Activated CD4-positive, CD25-positive, alpha-beta regulatory T cell treated with anti-CD3 and anti-CD28 coated beads, Interleukin-2, amount 50 U/mL, for 16 hours (primary cell): ENCODE data around the gene CACNA1D.

Source experiments
- DNase-seq: peaks from one replicate; pipeline ENCODE4 v3.0.0-alpha.2; 2020; ENCODE audit warnings: low read depth, low spot score

CACNA1D gene

DNA sequence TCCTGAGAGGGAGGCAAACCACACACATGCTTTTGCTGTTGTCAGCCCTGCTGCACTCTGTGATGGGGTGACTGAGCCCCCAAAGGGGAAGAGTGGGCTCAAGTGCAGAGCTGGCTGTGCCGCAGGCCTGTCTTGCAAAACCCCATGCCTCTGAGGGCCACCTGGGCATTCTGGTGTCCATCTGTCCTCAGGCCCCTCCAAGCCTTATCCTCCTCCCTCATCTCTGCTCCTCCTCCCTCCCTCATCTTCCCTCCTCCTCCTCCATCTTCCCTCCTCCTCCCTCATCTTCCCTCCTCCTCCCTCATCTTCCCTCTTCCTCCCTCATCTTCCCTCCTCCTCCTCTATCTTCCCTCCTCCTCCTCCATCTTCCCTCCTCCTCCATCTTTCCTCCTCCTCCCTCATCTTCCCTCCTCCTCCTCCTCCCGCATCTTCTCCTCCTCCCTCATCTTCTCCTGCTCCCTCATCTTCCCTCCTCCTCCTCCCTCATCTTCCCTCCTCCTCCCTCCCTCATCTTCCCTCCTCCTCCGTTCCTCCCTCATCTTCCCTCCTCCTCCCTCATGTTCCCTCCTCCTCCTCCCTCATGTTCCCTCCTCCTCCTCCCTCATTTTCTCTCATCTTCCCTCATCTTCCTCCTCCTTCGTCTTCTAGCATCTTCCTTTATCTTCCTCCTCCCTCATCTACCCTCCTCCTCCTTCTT is 311.2 kb downstream of the CACNA1D start:
- DNase-seq = no peak

DNA sequence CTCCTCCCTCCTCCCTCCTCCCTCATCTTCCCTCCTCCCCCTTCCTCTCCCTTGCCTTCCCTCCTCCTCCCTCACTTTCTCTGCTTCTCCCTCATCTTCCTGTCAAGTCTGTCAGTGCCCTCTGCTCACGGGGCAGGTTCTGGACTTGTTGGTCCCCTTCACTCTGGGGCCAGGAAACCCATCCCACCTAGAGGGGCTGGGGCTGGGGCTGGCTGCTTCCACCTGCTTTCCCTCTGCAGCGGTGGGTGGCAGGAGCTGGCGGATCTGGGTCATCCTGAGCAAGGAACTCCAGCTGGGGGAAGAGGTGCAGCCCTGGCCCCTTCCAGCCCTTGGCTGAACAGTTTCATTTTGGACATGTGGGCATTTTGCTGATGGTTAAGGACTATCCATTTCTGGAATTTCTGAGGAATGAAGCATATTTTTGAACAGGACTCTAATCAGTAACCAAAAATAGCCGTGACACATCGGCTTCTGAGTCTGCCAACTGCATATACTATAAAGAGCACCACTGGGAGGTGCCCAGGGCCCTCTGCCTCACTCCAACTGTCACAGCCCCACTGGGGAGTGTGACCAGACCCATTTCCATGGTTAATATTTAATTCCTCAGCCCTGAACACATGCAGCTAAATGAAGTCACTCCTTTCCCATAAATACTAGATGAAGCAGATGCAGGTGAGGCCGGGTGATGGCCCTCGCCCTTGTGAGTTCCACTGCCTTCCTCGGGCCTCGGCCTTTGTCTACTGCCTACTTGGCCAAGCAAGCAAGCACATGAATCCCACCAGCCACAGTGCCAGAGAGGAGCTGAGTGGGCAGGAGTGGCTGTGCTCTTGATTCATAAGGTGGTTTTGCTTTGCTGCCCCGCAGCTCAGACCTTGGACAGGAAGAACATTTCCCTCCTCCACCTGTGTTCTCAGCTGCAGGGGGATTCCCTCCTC is 312.0 kb downstream of the CACNA1D start:
- DNase-seq = no peak

DNA sequence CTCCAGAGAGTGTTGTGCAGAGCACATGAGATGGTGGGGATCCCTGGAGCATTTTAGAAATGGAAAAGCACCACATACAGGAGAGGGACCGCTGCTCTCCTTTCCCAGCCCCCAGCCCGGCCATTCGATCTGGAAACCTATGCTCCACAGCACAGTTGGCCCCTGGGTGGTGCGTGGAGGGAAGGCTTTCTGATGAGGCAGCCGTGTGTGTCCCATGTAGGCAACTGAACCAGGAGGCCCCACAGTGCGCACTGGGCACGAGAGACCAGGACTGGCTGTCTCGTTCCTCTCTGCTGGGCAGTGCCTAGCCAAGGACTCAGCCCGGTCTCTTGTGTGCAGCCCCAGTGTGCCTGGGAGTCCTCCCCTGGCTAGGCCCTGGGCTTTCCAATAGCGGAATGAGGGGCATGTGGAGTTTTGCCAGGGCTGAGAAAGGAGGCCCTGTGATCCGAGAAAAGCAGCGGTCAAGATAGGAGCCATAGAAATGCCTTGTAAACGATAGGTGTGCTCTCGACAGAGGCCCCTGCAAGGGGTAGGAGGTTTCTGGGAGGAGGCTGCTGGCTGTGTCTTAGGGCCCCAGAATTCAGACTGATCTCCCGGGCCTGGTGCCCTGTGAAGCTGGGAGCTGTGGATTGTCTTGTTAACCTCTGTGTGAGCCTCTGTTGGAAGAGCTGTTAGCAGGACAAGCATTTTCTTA is 312.9 kb downstream of the CACNA1D start:
- no peak for DNase-seq

DNA sequence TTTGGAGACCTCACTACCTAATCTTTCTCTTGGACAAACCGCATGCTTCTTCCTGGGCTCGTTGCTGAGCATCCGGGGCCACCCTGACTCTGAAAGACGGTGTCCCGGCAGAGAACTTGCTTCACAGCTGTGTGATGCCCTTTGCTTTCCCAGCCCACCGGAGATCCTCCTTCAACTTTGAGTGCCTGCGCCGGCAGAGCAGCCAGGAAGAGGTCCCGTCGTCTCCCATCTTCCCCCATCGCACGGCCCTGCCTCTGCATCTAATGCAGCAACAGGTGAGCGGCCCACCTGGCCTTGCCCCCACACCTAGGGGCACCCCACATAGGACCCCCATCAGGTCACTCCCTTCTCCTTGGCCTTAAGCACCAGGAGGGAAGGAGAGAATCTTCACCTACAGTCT is 314.1 kb downstream of the CACNA1D start:
- DNase-seq = no peak

DNA sequence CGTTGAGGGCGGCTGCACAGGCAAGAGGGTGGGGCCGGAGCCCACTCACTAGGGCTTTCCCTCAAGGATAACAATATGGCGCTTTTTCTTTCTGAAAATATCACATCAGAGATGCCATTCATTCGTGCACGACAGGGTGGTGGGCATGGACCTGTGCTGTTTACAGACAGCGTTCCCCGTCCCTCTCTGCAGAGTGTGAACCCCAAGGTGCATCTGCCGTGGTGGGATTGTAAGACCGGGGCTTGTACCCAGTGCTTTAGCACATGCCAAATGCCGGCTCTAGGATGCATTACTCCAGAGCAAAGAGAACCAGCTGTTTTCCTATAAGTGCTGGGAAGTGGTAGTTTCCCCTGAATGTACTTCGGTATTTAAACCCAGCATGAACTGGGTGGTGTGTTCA is 314.9 kb downstream of the CACNA1D start:
- no peak for DNase-seq

DNA sequence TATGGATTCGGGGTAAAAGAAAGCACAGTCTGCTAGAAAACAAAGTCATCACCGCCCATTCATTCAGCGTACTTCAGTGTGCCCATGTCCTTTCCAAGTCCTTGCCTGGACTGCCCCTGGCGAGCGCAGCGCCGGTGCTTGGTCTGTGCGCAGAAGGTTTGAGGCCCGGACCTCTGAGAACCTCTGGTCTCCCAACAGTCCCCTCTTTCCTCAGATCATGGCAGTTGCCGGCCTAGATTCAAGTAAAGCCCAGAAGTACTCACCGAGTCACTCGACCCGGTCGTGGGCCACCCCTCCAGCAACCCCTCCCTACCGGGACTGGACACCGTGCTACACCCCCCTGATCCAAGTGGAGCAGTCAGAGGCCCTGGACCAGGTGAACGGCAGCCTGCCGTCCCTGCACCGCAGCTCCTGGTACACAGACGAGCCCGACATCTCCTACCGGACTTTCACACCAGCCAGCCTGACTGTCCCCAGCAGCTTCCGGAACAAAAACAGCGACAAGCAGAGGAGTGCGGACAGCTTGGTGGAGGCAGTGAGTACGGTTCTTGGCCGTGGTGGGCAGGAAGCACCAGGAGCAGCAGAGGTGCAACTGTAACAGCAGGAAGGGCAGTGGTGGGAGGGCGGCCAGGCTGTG is 315.5 kb downstream of the CACNA1D start:
- DNase-seq = no peak

DNA sequence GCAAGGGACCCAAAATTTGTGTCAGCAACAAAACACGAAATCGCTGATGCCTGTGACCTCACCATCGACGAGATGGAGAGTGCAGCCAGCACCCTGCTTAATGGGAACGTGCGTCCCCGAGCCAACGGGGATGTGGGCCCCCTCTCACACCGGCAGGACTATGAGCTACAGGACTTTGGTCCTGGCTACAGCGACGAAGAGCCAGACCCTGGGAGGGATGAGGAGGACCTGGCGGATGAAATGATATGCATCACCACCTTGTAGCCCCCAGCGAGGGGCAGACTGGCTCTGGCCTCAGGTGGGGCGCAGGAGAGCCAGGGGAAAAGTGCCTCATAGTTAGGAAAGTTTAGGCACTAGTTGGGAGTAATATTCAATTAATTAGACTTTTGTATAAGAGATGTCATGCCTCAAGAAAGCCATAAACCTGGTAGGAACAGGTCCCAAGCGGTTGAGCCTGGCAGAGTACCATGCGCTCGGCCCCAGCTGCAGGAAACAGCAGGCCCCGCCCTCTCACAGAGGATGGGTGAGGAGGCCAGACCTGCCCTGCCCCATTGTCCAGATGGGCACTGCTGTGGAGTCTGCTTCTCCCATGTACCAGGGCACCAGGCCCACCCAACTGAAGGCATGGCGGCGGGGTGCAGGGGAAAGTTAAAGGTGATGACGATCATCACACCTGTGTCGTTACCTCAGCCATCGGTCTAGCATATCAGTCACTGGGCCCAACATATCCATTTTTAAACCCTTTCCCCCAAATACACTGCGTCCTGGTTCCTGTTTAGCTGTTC is 316.9 kb downstream of the CACNA1D start:
- no peak for DNase-seq

DNA sequence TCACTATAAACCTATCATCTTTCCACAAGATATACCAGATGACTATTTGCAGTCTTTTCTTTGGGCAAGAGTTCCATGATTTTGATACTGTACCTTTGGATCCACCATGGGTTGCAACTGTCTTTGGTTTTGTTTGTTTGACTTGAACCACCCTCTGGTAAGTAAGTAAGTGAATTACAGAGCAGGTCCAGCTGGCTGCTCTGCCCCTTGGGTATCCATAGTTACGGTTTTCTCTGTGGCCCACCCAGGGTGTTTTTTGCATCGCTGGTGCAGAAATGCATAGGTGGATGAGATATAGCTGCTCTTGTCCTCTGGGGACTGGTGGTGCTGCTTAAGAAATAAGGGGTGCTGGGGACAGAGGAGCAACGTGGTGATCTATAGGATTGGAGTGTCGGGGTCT is 318.0 kb downstream of the CACNA1D start:
- DNase-seq = no peak

DNA sequence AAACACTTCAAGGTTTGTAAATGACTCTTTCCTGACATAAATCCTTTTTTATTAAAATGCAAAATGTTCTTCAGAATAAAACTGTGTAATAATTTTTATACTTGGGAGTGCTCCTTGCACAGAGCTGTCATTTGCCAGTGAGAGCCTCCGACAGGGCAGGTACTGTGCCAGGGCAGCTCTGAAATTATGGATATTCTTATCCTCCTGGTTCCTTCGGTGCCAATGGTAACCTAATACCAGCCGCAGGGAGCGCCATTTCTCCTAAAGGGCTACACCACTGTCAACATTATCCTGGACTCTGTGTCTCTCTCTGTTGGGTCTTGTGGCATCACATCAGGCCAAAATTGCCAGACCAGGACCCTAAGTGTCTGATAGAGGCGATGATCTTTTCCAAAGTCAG is 318.8 kb downstream of the CACNA1D start:
- DNase-seq = no peak

DNA sequence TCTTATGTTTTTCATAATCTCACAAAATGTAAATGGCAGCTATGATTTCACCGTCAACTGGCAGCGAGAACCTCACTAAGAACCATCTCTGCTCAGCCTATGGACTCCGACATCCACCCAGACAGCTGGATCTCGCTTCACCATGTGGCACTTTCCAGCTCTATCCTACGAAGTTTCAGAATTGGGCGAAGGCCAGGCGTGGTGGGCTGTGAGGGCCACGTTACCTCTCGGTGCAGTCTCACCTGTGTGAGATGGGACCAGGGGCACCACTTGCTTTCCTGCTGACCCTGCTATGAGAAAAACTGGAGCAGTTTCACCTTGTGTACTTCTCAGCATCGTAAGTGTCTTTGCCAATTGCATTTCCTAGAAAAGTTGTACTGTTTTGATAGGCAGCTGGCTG is 319.5 kb downstream of the CACNA1D start:
- no peak for DNase-seq

DNA sequence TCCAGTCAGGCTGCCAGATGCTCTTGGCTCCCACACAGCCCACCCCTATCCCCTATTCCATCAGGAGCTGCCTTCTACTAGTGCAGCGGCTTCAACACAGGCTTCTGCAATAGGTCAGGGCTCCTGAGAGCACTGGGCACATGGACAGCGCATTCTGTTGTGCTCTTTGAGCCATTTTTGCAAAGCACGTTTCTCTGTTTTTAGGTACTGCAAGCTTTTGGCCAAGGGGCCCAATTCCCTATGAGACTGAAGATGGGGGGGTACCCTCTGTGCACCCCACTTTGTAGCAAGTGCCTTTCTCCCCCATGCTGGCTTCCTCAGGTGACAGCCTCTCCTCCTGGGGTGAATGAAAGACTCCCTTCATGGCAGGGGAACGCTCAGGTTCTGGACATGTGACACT is 320.7 kb downstream of the CACNA1D start:
- DNase-seq = no peak

DNA sequence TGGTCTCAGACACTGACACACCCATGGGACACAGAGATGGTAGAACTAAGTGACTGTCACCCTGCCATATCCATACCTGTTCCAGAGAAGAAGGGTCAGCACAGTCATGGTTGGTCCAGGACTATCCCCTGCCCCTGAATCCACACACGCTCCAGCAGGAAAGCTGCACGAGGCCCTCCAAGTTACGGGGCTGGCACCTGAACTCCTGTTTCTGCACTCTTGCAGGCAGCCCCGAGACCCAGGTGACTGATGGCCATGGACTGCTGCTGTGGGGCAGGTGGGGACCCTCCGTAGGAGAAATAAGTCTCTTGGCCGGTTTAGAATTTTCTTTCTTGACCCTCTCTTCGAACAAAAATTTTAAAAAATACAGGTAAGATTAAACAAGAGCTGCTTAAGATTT is 321.2 kb downstream of the CACNA1D start:
- no peak for DNase-seq

DNA sequence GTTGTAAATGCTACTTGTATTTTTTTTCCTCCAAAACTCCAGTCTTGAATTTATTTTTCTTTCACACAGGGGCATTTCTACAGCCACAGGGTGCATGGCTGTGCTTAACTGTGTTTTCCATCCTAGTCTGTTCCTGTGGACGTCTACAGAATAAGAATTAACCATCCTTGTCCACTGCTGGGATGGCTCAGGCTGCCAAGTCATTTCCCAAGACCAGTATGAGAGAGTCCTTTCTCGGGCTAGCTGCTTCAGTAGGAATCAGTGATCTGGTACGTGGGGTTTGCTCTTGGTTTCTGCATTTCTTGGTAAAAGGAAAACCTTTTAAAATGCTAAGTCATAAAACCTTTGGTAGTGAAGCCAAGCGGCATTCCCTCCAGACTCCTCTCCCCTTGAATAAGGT is 322.0 kb downstream of the CACNA1D start:
- DNase-seq = no peak

DNA sequence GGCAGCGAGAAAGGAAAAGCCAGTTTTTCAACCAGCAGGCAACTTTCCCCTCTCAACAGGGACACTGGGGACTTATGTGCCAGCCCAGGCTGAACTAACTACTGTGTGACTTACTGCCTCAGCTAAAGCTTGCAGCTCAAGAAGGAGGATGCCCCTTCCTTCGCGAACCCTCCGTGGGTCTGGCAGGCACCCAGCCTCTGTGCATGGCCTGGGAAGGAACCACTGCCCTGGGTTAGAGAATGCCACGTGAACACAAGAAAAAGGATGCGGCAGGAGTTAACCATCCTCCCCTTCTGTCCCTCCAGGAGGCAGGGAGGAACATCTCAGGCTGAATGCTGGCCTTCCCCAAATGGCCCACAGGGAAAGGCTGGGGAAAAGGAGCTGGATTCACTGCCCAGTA is 322.8 kb downstream of the CACNA1D start:
- DNase-seq = no peak

DNA sequence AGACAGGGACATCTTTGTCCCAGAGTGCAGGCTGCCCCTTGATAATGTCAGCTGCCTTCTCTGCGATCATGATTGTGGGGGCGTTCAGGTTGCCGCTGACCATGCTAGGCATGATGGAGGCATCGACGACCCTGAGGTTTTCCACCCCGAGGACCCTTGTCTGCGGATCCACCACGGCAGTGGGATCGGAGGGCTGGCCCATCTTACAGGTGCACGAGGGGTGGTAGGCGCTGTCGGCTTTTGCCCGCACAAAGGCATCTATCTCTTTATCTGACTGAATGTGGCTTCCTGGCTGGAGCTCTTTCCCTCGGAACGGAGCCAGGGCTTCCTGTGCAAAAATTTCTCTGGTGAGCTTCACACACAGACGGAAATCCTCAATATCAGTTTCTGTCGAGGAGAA is 323.4 kb downstream of the CACNA1D start:
- DNase-seq = no peak

DNA sequence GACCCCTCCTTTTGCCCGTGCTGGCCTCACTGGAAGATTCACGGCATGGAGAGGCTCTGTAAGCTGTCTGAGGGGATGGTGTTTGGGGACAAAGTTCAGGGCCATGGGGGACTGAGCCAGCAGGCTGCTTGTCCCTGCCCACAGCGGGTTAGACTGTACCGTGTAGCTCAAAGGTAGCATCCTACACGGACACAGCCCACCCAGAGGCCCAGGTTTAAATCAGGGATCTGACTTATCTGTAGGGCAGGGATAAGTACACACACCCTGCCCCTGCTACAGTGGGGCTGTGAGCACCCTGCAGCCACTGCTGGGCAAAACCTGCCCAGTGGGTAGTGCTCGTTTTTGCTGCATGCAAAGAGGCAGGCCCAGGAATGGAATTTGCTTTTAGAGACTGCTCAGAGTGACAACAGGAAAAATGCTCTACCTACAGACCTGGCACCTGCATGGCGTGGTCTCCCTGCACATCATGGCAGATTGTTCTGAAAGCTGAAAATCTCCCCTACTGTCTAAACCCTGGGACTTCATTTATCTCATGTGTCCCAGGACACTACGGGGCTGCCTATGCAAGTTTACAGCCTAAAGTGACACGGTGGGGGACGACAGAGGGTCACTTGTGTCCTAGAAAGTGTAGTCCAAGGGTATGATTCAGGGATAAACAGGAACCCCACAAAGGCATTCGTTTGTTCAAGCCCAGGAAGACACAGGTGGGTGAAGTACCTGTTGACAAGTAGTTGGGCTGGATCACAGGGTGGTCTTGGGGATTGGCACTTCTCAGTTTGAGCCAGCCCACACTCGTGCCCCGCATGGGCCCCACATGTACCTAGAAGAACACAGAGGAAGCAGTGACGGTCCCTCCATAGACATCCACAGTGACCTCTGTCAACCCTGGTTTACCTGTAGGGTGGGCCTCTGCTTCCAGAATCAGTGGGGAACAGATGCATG is 324.1 kb downstream of the CACNA1D start:
- no peak for DNase-seq

DNA sequence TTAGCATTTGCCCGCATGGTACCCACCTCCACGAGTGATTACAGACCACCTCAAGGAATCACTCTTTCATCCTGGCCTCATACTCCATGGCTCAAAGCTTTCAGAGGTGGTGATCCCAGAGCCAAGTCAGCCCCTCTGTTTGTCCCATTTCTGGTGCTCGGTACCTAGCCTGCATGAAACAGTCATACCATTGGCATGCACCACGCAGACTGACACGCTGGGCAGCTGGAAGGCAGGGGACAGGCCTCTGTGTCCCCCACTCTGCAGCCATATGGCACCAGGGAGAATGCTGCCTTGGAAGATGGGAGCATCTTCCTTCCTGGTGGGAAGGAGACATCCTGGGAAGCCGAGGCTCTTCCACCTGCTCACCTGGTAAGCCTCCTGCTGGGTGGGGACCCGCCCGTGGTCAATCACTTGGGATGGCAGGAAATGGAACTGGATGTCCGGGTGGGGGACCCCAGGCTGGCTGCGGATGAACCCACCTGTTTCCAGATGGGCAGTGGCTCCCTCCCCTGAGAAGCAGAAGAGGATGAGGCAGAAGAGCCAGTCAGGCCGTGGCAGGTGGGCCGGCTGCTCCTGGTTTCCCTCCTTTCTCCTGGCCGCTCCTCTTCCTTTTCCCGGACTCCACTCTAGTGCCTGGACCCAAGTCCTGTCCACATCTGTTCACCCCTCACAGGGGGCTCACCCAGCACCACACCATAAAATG is 324.9 kb downstream of the CACNA1D start:
- DNase-seq = no peak

DNA sequence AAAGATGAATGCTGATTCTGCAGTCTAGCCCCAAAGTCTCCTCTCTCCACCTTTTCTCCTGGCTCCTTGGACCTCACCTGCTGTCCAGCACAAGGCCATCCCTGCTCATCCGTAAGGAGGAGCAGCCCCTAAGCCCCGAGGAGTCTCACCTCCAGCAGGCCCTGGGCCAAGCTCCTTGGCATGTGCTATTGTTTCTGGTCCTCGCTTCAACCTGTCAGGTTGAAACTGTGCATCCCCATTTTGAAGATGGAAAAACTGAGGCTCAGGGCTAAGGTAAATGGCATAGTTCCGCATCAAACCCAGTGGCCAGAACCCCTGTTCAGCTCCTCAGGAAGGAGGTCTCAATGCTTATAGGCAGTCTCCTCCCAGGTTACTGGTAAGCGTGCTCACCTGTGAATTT is 325.7 kb downstream of the CACNA1D start:
- DNase-seq = no peak
